NB4 (cell line): ENCODE measurements around the gene RGS14.

Source experiments
- DNase-seq: peaks from one replicate; pipeline ENCODE4 v3.0.0; 2010; ENCODE audit warnings: low read depth
- H3K4me3 ChIP-seq: one replicate; pipeline ENCODE4 v1.5.1; 2011; ENCODE audit warnings: mild to moderate bottlenecking, low read depth, low read length, moderate library complexity
- MYC ChIP-seq: IDR thresholded peaks from 2 replicates; pipeline ENCODE4 v1.6.1; 2011; ENCODE audit warnings: low read depth, low read length
- POLR2A ChIP-seq: IDR thresholded peaks from 2 replicates; pipeline ENCODE4 v1.6.1; 2011; ENCODE audit warnings: mild to moderate bottlenecking; ENCODE audit not compliant: insufficient read length; ENCODE audit errors: extremely low read depth
- TF ChIP-seq, protein P1 (sequence below): IDR thresholded peaks from one replicate; pipeline ENCODE4 v1.5.1; 2012; ENCODE audit warnings: low read depth, low read length
- TF ChIP-seq, protein P2 (sequence below): IDR thresholded peaks from 2 replicates; pipeline ENCODE4 v1.6.1; 2011; ENCODE audit warnings: low read depth, low read length

RGS14 gene

DNA sequence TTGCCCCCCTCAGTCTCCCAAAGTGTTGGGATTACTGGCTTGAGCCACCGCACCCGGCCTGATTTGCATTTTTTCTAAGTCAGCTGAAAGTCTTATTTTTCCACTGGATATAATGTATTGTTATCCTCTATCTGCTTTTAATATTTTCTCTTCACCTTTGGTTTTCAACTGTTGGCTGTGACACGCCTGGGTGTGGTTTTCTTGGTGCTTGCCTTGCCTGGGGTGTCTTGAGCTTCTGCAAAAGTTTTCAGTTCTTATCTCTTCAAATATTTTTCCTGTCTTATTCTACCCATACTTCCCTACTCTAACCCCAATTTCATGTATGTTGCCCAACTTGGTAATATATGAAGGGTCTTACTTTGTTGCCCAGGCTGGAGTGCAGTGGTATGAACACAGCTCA lies 41.7 kb upstream of the RGS14 start:
- DNase-seq: no peak
- no peak for TF ChIP-seq POLR2A
- no peak overlapping the region for H3K4me3 ChIP-seq

DNA sequence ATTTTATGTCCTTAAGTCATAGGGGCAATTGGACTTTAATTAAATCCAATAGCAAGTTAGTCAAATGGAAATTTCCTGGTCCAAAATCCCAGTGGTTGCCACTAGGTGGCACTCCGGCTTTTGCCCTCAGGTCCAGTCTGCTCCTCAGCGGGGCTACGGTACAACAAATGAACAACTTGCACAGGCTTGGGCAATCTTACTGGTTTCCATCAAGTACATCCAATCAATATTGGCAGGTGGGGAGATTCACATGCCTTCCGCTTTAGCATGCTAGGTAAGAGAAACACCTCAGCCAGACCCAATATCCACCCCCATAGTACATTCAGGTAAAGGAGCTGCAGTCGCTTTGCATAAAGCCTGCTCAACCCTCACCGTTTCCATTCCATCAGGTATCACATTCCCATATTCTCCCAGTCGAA lies 39.8 kb upstream of the RGS14 start:
- H3K4me3 ChIP-seq: no peak overlapping the region
- TF ChIP-seq, protein P1, sequence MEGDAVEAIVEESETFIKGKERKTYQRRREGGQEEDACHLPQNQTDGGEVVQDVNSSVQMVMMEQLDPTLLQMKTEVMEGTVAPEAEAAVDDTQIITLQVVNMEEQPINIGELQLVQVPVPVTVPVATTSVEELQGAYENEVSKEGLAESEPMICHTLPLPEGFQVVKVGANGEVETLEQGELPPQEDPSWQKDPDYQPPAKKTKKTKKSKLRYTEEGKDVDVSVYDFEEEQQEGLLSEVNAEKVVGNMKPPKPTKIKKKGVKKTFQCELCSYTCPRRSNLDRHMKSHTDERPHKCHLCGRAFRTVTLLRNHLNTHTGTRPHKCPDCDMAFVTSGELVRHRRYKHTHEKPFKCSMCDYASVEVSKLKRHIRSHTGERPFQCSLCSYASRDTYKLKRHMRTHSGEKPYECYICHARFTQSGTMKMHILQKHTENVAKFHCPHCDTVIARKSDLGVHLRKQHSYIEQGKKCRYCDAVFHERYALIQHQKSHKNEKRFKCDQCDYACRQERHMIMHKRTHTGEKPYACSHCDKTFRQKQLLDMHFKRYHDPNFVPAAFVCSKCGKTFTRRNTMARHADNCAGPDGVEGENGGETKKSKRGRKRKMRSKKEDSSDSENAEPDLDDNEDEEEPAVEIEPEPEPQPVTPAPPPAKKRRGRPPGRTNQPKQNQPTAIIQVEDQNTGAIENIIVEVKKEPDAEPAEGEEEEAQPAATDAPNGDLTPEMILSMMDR: peak; percentile 85
- TF ChIP-seq, protein P2, sequence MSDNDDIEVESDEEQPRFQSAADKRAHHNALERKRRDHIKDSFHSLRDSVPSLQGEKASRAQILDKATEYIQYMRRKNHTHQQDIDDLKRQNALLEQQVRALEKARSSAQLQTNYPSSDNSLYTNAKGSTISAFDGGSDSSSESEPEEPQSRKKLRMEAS: no peak
- TF ChIP-seq POLR2A (no peak), MYC (no peak; the same call in 1 of the 2 replicates)
- peak; percentile 82 for DNase-seq

DNA sequence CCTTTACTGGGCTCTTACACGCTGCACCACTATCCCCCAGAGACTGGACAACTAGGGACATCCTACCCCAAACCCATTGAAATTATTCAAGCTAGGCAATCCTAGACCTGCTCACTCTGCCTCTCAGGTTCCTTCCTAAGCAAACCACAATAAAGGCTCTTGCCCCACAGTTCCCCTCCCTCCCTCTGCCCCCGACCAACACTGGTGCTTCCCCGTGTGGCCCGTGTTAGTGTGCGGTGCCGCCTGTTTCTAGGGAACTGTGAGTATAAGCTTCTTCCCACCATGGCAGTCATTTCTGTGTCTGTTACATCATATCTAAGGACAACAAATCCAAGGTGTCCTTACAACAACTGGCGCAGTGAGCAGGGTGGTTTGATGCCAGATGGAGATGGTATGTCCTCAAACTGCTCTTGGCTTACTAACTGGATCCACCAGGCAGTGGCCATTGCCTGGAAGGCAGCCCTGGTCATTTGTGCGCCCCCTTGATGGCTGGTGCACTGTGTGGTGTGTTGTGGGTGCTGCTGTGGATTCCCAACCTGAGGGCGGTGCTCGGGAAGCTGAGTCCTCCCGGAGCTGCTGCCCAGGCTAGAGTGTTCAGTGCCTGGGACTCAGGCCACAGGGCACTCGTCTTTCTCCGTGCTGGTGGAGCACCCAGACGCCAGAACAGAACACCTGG lies 37.7 kb upstream of the RGS14 start:
- H3K4me3 ChIP-seq: no peak overlapping the region
- no peak for DNase-seq
- no peak for TF ChIP-seq MYC
- TF ChIP-seq, protein P1: no peak
- TF ChIP-seq POLR2A: no peak
- TF ChIP-seq, protein P2: no peak

DNA sequence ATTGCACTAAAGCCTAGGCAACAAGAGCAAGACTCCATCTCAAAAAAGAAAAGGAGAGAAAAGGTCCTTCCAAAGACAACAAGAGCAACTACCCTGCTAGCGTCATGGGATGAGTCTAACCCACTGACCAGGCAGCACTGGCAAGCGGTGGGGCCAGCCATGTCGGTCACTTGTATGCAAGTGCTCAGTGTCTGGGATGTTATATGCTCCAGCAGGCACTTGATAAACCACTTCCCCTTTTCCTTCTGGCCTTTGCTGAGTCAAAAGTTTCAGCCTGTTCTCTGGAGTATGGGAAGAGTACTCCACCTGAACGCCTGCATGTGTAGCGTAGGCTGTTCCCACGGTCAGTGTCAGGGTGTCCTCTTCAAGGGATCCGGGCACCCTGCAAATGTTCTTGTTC lies 36.8 kb upstream of the RGS14 start:
- TF ChIP-seq, protein P2: no peak
- TF ChIP-seq POLR2A: no peak
- no peak for TF ChIP-seq MYC
- TF ChIP-seq, protein P1: no peak
- DNase-seq: peak; percentile 76
- H3K4me3 ChIP-seq: no peak overlapping the region

DNA sequence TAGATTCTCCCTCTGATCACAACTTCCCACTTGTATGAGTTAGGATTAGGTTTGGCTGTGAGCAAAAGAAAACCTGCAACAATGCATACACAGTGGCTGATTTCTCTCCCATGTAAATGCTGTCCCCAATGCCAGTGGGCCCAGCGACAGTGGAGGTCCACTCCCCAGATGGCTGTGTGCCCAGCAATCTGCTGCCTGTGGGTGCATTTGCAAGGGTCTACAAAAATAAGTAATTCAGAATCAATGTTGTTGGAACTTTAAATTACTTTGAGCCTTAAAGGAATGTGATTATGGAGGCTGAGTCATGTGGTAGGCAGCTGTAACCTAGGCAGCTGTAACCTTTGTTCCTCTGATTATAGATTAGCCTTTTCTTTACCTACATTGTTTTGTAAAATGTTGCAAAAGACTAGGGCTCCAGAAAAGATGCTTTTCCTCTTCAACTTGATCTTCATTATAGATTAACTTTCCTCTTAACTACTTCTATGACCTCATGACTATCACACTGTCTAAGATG lies 31.8 kb upstream of the RGS14 start:
- TF ChIP-seq POLR2A: no peak
- TF ChIP-seq, protein P1: no peak
- TF ChIP-seq, protein P2: no peak
- TF ChIP-seq MYC: no peak
- no peak for DNase-seq
- H3K4me3 ChIP-seq: no peak overlapping the region

DNA sequence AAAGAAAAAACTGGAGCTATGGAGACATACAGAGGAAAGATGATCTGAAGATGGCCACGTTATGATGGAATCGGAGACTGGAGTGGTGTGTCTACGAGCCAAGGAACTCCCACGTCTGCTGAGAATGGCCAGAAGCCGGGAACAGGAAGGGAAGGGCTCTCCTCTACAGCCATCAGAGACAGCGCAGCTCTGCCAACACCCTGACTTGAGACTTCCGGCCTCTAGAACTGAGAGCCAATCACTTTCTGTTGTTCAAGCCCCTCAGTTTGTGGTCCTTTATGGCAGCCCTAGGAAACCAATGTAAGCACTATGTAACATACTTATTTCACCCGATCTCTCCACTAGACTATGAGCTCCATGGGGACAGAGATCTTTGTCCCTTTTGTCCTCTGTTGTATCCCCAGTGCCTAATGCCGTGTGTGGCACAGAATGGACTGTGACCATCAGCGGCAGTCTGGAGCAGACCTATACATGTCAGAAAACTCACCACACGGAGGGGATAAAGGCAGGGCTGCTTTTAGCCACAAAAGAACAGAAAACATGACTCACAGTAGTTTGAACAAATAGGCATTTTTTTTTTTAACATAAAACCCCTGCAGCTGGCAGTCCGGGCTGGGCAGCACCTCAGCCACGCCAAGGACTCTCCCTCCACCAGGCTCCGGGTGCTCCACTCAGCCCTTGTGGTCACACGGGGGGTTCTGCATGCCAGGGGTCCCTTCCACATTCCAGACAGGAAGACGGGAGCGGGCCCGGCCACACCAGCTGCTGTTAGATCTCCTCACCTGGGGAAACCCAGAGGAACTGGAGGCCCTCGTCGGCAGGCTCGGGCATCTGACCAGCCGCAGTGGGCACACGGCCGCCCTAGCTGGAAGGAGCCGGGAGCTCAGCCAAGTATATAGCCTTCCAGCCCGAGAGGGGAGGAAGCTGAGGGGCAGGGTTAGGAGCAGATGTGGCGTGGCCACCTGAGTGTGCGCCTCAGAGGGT lies 29.9 kb upstream of the RGS14 start:
- DNase-seq: no peak
- no peak overlapping the region for H3K4me3 ChIP-seq
- TF ChIP-seq, protein P2: no peak
- TF ChIP-seq MYC (no peak), POLR2A (no peak)
- TF ChIP-seq, protein P1: no peak
